Activated T-helper 9 cell treated with anti-CD3 and anti-CD28 coated beads, Interleukin-2, amount 50 U/mL, for 16 hours (primary cell): ENCODE data around the gene CLEC20A.

ENCODE experiments used
- DNase-seq: peaks from one replicate; pipeline ENCODE4 v3.0.0-alpha.2; 2020; ENCODE audit warnings: low read depth

Gene CLEC20A

GRCh38 chr1:178496410-178497135 lies at the start of gene CLEC20A:
TSS of gene CLEC20A (minus strand) at chr1:178496964. CDS start at chr1:178496939, 25 bp downstream.
- DNase-seq, result no peak

DNA sequence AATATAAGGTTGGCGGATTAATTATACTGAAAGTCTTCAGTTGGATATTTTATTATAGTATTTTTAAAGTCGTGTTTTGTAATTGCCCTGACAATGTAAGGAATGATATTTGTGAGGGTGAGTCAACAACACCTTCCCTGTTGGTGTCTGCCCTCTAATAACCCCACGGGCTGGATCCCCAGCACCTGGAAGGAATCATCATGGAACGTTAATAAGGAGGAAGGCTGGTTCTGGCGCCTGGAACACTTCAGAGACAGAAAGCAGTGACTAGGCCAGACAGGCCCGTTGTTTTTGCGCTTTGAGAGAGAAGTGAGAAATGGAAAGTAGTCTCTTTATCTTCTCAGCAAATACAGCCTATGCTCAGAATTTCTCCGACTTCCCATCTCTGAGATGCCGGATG lies 47.8 kb upstream of the CLEC20A start:
- DNase-seq, result no peak

GRCh38 chr1:178543290-178543607 lies 46.5 kb upstream of the CLEC20A start:
- DNase-seq, result no peak

GRCh38 chr1:178542554-178543289 lies 46.0 kb upstream of the CLEC20A start:
- DNase-seq, result peak; percentile 79

- DNase-seq, result peak; percentile 16
These were observed 45.2 kb upstream of the CLEC20A start for GRCh38 chr1:178541829-178542553.

DNA sequence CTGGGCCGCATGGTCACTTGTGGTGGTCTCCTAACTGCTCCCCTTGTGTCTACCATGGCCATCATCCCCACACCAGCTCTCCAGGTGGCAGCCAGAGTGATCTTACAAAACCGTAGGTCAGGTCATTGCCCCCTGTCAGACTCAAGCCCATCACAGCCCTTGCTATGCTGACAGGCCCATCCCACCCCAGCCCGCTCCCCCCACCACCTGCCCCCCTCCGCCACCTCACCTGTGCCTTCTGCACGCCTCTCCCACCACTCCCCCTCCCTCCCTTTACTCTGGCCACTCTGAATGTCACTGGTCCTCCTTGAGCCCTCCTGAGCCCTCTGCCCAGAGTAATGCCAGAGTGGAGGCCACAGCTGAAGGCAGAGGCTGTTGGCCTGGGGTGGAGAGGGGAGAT lies 44.6 kb upstream of the CLEC20A start:
- DNase-seq, result no peak

GRCh38 chr1:178540646-178541045 lies 43.9 kb upstream of the CLEC20A start:
- no peak for DNase-seq

DNA sequence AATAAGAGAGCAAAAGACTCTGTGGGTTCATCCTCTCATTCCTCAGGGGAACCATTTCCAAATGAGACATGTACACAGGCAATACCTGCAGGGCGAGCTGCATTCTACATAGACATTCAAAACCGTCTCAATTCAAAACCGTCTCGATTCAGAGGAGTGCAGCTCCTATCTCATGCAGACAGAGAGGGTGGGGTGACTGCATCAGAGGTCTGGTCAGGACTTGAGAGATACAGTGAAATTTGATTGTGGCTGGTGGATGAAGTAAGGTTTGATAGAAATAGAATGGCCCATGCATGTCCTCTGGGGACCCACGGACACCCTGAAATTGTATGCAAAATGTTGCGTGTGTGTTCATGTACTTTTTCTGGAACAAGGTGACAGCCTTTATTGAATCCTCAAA lies 43.4 kb upstream of the CLEC20A start:
- no peak for DNase-seq

DNA sequence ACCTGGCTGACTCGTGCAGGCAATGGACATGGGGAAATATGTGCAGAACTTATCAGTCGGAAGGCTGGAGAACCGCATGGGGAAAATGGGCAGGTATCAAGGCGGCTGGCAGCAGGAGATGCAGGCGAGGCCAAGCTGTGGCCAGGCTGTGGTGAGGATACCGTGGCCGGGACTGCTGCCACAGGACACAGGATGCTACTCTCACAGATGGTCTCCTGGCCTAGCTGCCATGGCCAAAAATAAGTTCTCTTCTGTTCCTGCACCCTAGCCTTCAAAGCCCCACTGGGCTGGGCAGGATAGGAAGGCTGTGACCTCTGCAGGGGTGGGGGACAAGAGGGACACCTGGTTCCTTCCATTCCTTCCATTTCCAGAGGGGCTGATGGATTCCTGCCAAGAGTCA lies 42.5 kb upstream of the CLEC20A start:
- no peak for DNase-seq

DNA sequence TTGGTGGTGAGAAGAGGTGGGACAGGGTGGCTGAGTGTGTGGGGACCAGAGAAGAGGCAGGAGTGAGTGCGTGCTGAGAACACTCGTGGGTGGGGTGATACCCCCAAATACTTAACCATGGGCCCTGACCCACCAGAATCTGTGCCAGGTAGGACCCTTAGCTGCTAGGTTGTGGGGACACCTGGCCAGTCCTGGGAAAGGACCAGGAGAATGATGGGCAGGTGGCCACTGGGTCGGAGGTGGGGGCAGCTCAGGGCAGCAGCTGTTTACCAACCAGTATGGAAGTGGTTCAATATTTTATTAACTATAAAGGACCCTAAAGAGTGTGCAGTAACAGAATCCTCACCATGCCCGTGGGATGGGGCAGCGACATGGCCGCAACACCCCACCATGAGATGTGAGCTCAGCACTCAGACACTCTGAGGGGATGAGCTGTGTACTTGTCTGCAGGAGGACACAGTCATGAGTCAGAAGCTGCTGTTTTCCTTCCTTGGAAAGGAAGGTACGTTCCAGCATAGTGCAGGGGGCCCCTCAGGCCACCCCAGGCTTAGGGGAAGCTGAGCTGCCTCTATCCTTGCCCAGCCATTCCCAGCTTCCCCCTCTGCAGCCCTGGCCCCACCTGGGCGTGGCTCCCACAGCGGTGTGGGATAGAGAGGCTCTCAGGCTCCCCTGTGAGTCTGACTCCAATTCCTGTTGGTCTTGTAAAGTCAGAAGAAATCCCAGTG lies 41.6 kb upstream of the CLEC20A start:
- DNase-seq, result no peak

- no peak for DNase-seq
These were observed 40.8 kb upstream of the CLEC20A start for GRCh38 chr1:178537382-178538090.

DNA sequence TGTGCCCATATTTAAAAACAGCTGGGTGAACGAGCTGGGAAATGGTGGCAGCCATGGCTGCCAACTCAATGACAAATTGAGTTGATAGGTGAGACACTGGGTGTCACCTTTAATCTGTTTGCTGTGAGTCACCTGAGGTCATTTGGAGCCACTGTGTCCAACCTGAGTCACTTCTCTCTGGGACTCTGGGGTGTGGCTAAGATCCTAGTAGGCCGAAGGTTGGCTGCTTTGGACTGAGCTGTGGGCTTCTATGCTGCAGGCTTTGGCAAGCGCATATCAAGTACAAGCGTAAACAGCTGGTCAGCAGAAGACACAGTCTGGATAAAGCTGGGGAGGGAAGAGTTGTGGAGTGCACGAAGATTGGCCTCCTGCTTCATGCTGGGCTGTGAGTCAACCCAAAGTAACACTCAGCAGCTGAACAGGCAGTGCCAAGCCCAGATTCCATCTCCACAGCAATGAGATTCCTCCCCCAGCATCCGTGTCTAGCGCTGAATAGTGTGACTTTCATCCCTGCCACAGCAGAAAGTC lies 40.1 kb upstream of the CLEC20A start:
- DNase-seq, result no peak

GRCh38 chr1:178536329-178536728 lies 39.6 kb upstream of the CLEC20A start:
- no peak for DNase-seq

- DNase-seq, result no peak
These were observed 37.5 kb upstream of the CLEC20A start for GRCh38 chr1:178534137-178534868.

DNA sequence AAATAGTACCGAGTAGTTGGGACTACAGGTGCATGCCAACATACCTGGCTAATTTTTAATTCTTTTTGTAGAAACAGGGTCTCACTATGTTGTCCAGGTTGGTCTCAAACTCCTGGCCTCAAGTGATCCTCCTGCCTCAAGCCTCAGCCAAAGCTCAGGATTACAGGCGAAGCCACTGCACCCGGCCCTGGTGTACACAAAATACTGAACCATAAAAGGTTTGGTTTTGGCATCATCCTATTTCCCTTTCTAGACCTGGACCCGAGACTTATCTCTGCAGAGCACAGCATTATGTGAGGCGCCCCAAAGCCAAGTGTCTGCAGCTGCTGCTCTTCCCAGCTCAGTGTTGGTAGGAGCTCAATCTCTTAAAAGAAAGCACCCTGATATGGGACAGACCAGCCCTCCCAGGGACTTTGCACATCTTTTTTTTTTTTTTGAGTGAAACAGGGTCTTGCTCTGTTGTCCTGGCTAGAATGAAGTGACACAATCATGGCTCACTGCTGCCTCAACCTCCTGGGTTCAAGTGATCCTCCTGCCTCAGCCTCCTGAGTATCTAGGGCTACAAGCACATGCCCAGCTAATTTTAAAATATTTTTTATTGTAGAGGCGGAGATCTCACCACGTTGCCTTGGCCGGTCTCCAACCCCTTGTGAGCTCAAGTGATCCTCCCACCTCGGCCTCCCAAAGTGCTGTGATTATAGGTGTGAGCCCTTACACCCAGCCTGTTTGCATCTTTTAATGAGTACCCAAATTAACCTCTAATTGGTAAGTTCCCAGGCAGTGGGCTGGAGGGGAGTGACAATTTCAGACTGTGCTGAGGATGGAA lies 36.6 kb upstream of the CLEC20A start:
- no peak for DNase-seq

GRCh38 chr1:178532392-178532791 lies 35.6 kb upstream of the CLEC20A start:
- DNase-seq, result peak; percentile 48

GRCh38 chr1:178531887-178532286 lies 35.1 kb upstream of the CLEC20A start:
- no peak for DNase-seq

GRCh38 chr1:178530502-178530901 lies 33.7 kb upstream of the CLEC20A start:
- no peak for DNase-seq

- no peak for DNase-seq
These were observed 33.3 kb upstream of the CLEC20A start for GRCh38 chr1:178530037-178530402.
